Ectodermal cell (in vitro differentiated cells): Measurements from ENCODE around the gene SQSTM1.
"Not testable (repeated sequence)": the region's sequence is repeated elsewhere in the genome, so short reads cannot be mapped to it uniquely, and the experiment has no call there.

Source experiments
- H3K27ac ChIP-seq: 2 replicates; pipeline ENCODE4 v1.7.0; 2013; ENCODE audit warnings: mild to moderate bottlenecking, low read depth, low read length; ENCODE audit not compliant: insufficient read depth, poor library complexity, severe bottlenecking
- H3K27me3 ChIP-seq: 2 replicates; pipeline ENCODE4 v1.7.0; 2013; ENCODE audit warnings: mild to moderate bottlenecking, low read length; ENCODE audit not compliant: insufficient read depth, control insufficient read depth, poor library complexity, severe bottlenecking
- H3K36me3 ChIP-seq: one replicate; pipeline ENCODE4 v1.7.0; 2013; ENCODE audit warnings: low read length; ENCODE audit not compliant: control insufficient read depth, insufficient read depth
- H3K4me1 ChIP-seq: one replicate; pipeline ENCODE4 v1.7.0; 2013; ENCODE audit warnings: low read length; ENCODE audit not compliant: control insufficient read depth, insufficient read depth
- H3K4me3 ChIP-seq: 2 replicates; pipeline ENCODE4 v1.7.0; 2013; ENCODE audit warnings: low read depth, low read length, control low read depth; ENCODE audit not compliant: insufficient read depth
- H3K9me3 ChIP-seq: 2 replicates; pipeline ENCODE4 v1.7.0; 2013; ENCODE audit warnings: mild to moderate bottlenecking, low read length, moderate library complexity; ENCODE audit not compliant: control insufficient read depth
- WGBS, 2 experiments: methylation state at CpG; one replicate each; pipeline ENCODE4 v1.1.7; 2013; ENCODE audit warnings: missing lambda C conversion rate in 2 of 2; 5-methylcytosine and 5-hydroxymethylcytosine counted together

SQSTM1 gene

GRCh38 chr5:179780362-179780761, 40.3 kb upstream of the SQSTM1 start:
- Histone ChIP-seq H3K4me1 (no peaks in the 10 kb centered on the region), H3K27ac (no peak overlapping the region), H3K9me3 (no peaks in the 10 kb centered on the region), H3K36me3 (peaks cover 14% of the 10 kb centered on the region), H3K4me3 (no peak overlapping the region), H3K27me3 (no peaks in the 10 kb centered on the region)
- WGBS, 2 experiments, result 94 to 95% methylated on average over 7 of the region's 7 CpGs

GRCh38 chr5:179781846-179782245, 38.9 kb upstream of the SQSTM1 start:
- 94 to 95% methylated on average over 4 of the region's 4 CpGs for WGBS, 2 experiments

GRCh38 chr5:179783128-179783527, 37.6 kb upstream of the SQSTM1 start:
- Histone ChIP-seq H3K4me3 (no peak overlapping the region), H3K36me3 (peaks cover 5% of the 10 kb centered on the region), H3K9me3 (no peaks in the 10 kb centered on the region), H3K4me1 (no peaks in the 10 kb centered on the region), H3K27ac (no peak overlapping the region), H3K27me3 (no peaks in the 10 kb centered on the region)
- 95 to 98% methylated on average over 9 of the region's 9 CpGs for WGBS, 2 experiments

More at GRCh38 chr5:179781846-179782245, 38.9 kb upstream of the SQSTM1 start:
- H3K27ac ChIP-seq, result no peak overlapping the region
- no peaks in the 10 kb centered on the region for H3K9me3 ChIP-seq
- no peak overlapping the region for H3K4me3 ChIP-seq
- H3K4me1 ChIP-seq, result no peaks in the 10 kb centered on the region
- peaks cover 5% of the 10 kb centered on the region for H3K36me3 ChIP-seq
- no peaks in the 10 kb centered on the region for H3K27me3 ChIP-seq

- Histone ChIP-seq H3K4me3 (no peak overlapping the region), H3K27ac (no peak overlapping the region), H3K27me3 (no peaks in the 10 kb centered on the region), H3K4me1 (no peaks in the 10 kb centered on the region), H3K36me3 (no peaks in the 10 kb centered on the region), H3K9me3 (no peaks in the 10 kb centered on the region)
- 83 to 86% methylated on average over 12 of the region's 12 CpGs for whole genome bisulfite sequencing, 2 experiments
Measured at GRCh38 chr5:179786861-179787260, 33.8 kb upstream of the SQSTM1 start.

GRCh38 chr5:179788193-179788854, 32.4 kb upstream of the SQSTM1 start:
- no peak overlapping the region for H3K27ac ChIP-seq
- no peaks in the 10 kb centered on the region for H3K9me3 ChIP-seq
- no peaks in the 10 kb centered on the region for H3K36me3 ChIP-seq
- 93 to 94% methylated on average over 7 of the region's 7 CpGs for WGBS, 2 experiments
- H3K4me3 ChIP-seq, result no peak overlapping the region
- peaks cover 2% of the 10 kb centered on the region for H3K4me1 ChIP-seq
- no peaks in the 10 kb centered on the region for H3K27me3 ChIP-seq

- 95 to 97% methylated on average over 9 of the region's 9 CpGs for WGBS, 2 experiments
- H3K4me3 ChIP-seq, result not testable (repeated sequence)
Measured at GRCh38 chr5:179789278-179789677, 31.4 kb upstream of the SQSTM1 start.

GRCh38 chr5:179791881-179792611, 28.7 kb upstream of the SQSTM1 start:
- no peaks in the 10 kb centered on the region for H3K36me3 ChIP-seq
- H3K4me1 ChIP-seq, result peaks cover 11% of the 10 kb centered on the region
- no peaks in the 10 kb centered on the region for H3K9me3 ChIP-seq
- H3K4me3 ChIP-seq, result no peak overlapping the region
- H3K27me3 ChIP-seq, result peaks cover 21% of the 10 kb centered on the region
- 90 to 91% methylated on average over 15 of the region's 15 CpGs for WGBS, 2 experiments
- H3K27ac ChIP-seq, result no peak overlapping the region

More at GRCh38 chr5:179789278-179789677, 31.4 kb upstream of the SQSTM1 start:
- H3K27ac ChIP-seq, H3K27me3 ChIP-seq, H3K4me1 ChIP-seq, H3K36me3 ChIP-seq, H3K9me3 ChIP-seq: not testable (repeated sequence)

- H3K27ac ChIP-seq, result no peak overlapping the region
- WGBS, 2 experiments, result 91 to 92% methylated on average over 24 of the region's 24 CpGs
- H3K36me3 ChIP-seq, result peaks cover 6% of the 10 kb centered on the region
- no peaks in the 10 kb centered on the region for H3K9me3 ChIP-seq
- H3K4me1 ChIP-seq, result peaks cover 11% of the 10 kb centered on the region
- no peak overlapping the region for H3K4me3 ChIP-seq
- peaks cover 25% of the 10 kb centered on the region for H3K27me3 ChIP-seq
Measured at GRCh38 chr5:179792612-179793467, 27.9 kb upstream of the SQSTM1 start.

GRCh38 chr5:179793468-179794139, 27.1 kb upstream of the SQSTM1 start, which contains the start of gene LTC4S:
Gene LTC4S (plus strand): TSS chr5:179793986. CDS start chr5:179794081, 95 bp downstream.
- 86 to 89% methylated on average over 19 of the region's 19 CpGs for WGBS, 2 experiments
- no peak within 1 kb of the TSS for H3K27ac ChIP-seq
- no peaks in the 10 kb centered on the region for H3K9me3 ChIP-seq
- H3K4me3 ChIP-seq, result no peak within 1 kb of the TSS
- peaks cover 14% of the 10 kb centered on the region for H3K36me3 ChIP-seq
- H3K27me3 ChIP-seq, result peaks cover 25% of the 10 kb centered on the region
- H3K4me1 ChIP-seq, result peaks cover 11% of the 10 kb centered on the region
